Measurements from ENCODE around the gene AR.

AR gene

DNA sequence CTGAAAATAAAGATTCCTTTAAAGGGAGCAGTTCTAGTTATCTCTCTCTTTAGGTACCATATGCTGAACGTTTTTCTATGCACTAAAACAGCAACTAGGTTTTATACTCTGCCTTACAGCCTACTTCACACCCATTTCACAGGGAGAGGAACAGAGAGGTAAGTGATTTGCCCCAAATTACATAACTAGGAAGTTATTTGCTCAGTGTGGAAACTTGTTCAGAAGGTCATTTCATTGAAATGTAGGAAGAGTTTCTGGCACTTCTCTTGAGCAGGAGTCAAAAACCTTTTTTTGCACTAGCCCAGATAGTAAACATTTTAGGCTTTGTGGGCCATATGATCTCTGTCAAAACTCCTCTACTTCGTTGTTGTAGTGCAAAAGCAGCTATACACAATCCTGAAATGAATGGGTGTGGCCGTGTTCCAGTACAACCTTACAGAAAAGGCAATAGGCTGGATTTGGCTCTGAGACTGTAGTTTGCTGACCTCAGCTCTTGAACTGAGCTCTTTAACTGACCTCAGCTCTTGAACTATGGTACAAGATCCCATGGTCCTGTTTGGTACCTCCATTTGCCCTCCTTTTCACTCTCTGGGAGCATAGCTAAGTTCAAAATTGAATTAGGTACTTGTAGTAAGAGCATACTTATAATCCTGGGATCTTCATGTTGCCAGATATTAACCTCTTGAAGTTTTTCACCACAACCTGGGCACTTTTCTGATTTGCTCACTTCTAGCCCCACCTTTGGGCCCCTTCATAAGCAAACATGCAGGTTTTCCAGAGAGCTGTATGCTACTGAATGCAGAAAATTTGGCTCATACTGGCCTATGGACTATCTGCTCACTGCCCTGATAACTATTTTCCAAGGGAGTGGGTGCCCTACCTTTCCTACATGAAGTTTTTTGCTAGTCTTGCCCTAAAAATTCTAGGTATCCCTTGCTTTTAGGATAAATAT is 53.3 kb downstream of the AR start:
- H3K4me3 ChIP-seq (replicated peaks; ENCODE audit: low read depth, low read length), result no peak overlapping the region
- no peak for DNase-seq (ENCODE audit: extremely low read depth, insufficient read length)
- no peaks in the 10 kb centered on the region for H3K27me3 ChIP-seq (replicated peaks; ENCODE audit: control insufficient read depth, insufficient read depth, low read length)
- no peaks in the 10 kb centered on the region for H3K36me3 ChIP-seq (ENCODE audit: control insufficient read depth, insufficient read depth, low read length)
- TF ChIP-seq, protein P1, sequence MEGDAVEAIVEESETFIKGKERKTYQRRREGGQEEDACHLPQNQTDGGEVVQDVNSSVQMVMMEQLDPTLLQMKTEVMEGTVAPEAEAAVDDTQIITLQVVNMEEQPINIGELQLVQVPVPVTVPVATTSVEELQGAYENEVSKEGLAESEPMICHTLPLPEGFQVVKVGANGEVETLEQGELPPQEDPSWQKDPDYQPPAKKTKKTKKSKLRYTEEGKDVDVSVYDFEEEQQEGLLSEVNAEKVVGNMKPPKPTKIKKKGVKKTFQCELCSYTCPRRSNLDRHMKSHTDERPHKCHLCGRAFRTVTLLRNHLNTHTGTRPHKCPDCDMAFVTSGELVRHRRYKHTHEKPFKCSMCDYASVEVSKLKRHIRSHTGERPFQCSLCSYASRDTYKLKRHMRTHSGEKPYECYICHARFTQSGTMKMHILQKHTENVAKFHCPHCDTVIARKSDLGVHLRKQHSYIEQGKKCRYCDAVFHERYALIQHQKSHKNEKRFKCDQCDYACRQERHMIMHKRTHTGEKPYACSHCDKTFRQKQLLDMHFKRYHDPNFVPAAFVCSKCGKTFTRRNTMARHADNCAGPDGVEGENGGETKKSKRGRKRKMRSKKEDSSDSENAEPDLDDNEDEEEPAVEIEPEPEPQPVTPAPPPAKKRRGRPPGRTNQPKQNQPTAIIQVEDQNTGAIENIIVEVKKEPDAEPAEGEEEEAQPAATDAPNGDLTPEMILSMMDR (IDR thresholded peaks at IDR 0.05; ENCODE audit: insufficient read depth, low read length, poor library complexity, severe bottlenecking), result no peak

DNA sequence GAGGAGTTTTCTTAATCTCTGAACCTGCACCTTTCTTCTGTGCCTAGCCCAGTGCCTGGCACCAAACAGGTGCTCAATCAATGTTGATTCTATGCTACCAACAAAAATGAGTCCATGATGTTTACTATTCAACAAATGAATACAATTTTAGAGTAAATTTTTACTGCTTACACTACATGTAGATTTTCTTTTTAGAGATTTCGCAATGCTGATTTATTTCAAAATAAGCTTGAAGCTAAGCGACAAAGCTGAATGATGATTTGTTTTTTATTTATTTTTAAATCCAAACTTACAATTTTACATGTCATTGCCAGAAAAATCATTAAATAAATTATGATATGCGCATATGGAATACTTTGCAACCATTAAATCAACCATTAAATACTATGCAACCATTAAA is 55.7 kb downstream of the AR start:
- TF ChIP-seq, protein P1 (IDR thresholded peaks at IDR 0.05; ENCODE audit: insufficient read depth, low read length, poor library complexity, severe bottlenecking), result no peak
- Histone ChIP-seq H3K36me3 (ENCODE audit: control insufficient read depth, insufficient read depth, low read length) (no peaks in the 10 kb centered on the region), H3K4me3 (replicated peaks; ENCODE audit: low read depth, low read length) (no peak overlapping the region), H3K27me3 (replicated peaks; ENCODE audit: control insufficient read depth, insufficient read depth, low read length) (no peaks in the 10 kb centered on the region)
- no peak for DNase-seq (ENCODE audit: extremely low read depth, insufficient read length)

DNA sequence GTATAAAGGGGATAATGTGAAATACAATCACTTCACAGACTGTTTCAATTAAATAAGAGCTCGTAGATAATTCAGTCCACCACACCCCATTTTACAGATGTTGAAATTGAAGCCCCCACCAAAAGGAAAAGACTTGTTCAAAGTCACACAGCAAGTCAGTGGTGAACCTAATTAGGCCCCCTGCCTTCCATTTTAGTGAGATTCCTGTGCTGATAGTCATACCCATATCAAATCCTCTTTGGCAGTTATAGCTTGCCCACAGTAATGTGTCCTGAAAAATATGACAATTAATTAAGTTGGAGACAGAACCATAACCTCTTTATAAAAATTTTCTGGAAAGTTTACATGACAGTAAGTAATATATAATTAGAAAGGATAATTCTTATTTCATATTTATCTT is 58.0 kb downstream of the AR start:
- Histone ChIP-seq H3K27me3 (replicated peaks; ENCODE audit: control insufficient read depth, insufficient read depth, low read length) (no peaks in the 10 kb centered on the region), H3K36me3 (ENCODE audit: control insufficient read depth, insufficient read depth, low read length) (no peaks in the 10 kb centered on the region), H3K4me3 (replicated peaks; ENCODE audit: low read depth, low read length) (no peak overlapping the region)
- TF ChIP-seq, protein P1 (IDR thresholded peaks at IDR 0.05; ENCODE audit: insufficient read depth, low read length, poor library complexity, severe bottlenecking), result no peak
- no peak for DNase-seq (ENCODE audit: extremely low read depth, insufficient read length)

DNA sequence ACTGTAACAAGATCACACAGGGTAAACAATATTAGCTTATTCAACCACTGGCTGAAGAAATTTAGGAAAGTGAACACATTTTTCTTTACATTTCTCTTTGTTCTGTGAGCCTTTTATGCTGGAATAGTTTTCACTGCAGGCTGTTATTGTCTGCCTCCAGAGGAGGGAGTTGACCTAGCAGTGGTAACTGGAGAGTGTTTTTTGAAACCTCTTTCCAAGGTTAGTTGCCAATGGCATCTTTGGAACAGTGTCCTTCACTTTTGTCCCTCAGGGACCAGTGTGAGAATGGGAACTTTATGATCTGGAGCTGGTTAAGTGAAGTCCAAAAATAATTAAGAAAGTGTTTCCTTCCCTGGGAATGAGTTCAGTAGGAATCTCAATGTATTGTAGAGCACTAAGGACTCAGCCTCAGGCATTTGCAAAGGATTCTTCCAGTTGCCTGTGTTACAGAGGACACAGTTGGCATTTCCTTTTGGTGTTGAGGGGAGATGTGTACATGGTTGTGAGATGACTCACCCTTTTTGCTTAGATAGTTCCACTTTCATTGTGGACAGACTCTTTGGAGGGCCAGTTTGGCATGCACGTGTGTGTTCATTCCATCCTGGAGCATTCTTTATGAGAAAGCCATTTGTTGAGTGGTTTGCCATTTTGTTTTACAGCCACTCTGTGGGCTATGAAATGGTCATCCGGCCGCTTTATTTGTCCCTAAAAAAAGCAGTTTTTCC is 61.3 kb downstream of the AR start:
- DNase-seq (ENCODE audit: extremely low read depth, insufficient read length), result no peak
- TF ChIP-seq, protein P1 (IDR thresholded peaks at IDR 0.05; ENCODE audit: insufficient read depth, low read length, poor library complexity, severe bottlenecking), result no peak
- no peaks in the 10 kb centered on the region for H3K36me3 ChIP-seq (ENCODE audit: control insufficient read depth, insufficient read depth, low read length)
- no peaks in the 10 kb centered on the region for H3K27me3 ChIP-seq (replicated peaks; ENCODE audit: control insufficient read depth, insufficient read depth, low read length)
- no peak overlapping the region for H3K4me3 ChIP-seq (replicated peaks; ENCODE audit: low read depth, low read length)

DNA sequence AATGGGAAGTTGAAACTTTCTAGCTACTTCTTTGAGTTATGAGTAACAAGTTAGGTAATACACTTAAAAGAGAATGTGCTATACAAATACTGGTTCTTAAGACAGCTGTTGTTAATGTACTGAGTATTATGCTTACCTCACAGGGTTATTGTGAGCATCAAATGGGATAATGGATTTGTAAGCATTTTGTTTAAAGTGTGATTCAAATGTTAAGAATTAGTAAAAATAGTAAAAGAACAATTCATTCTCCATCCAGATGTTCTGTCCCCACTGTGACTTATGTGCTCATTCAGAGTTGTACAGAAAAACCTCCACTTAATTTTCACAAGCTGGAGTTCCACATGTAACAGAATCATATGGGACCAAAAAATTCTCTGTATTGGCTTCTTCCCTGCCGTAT is 63.6 kb downstream of the AR start:
- H3K4me3 ChIP-seq (replicated peaks; ENCODE audit: low read depth, low read length), result no peak overlapping the region
- H3K27me3 ChIP-seq (replicated peaks; ENCODE audit: control insufficient read depth, insufficient read depth, low read length), result no peaks in the 10 kb centered on the region
- H3K36me3 ChIP-seq (ENCODE audit: control insufficient read depth, insufficient read depth, low read length), result no peaks in the 10 kb centered on the region
- DNase-seq (ENCODE audit: extremely low read depth, insufficient read length), result no peak
- TF ChIP-seq, protein P1 (IDR thresholded peaks at IDR 0.05; ENCODE audit: insufficient read depth, low read length, poor library complexity, severe bottlenecking), result no peak
